Esophagus mucosa (tissue), 1 donor: ENCODE data around the gene WDR76. TPM values are rescaled to one million over a fixed set of nuclear protein-coding genes. Genes with fewer than 3 reads are reported as not detected.

ENCODE experiments used
- ATAC-seq: fragments of 200-7000 bp; cut with Tn5 transposase; one replicate; pipeline ENCODE4 v1.9.1; 2020
- total RNA-seq: library from RNA; stranded (reverse); gene quantifications from one replicate; pipeline ENCODE4 v1.2.4, GENCODE V29; 2023
- donor health status: DM: yes; HTN: yes; CAD: no.

WDR76 gene
- total RNA-seq, 1 donor from 2014 or later = 10.4 TPM

- no peak for ATAC-seq
Measured at GRCh38 chr15:43915631-43916325, 89.0 kb downstream of the WDR76 start.

GRCh38 chr15:43916326-43916660 is 89.5 kb downstream of the WDR76 start:
- ATAC-seq = no peak

Other genes starting within 250 kb of the WDR76 start
- 27.3 TPM for gene PPIP5K1, start 236.8 kb upstream of the WDR76 start, total RNA-seq
- 50.7 TPM for gene CKMT1B, start 233.0 kb upstream of the WDR76 start, total RNA-seq
- not detected for gene STRC, start 208.2 kb upstream of the WDR76 start, total RNA-seq
- 3.5 TPM for gene CATSPER2, start 178.2 kb upstream of the WDR76 start, total RNA-seq
- gene CKMT1A, start 133.1 kb upstream of the WDR76 start, total RNA-seq = 63.2 TPM
- 209 TPM for gene PDIA3, start 80.6 kb upstream of the WDR76 start, total RNA-seq
- 12.7 TPM for gene ELL3, start 50.0 kb upstream of the WDR76 start, total RNA-seq
- gene SERF2, start 34.7 kb upstream of the WDR76 start, total RNA-seq = 616 TPM
- 0.36 TPM for gene SERINC4, start 26.8 kb upstream of the WDR76 start, total RNA-seq
- 14.0 TPM for gene HYPK, start 26.4 kb upstream of the WDR76 start, total RNA-seq
- gene MFAP1, start 2.3 kb upstream of the WDR76 start, total RNA-seq = 15.1 TPM